ENCODE measurements around the gene BLOC1S1. TPM values are rescaled to one million over a fixed set of nuclear protein-coding genes. Genes with fewer than 3 reads are reported as not detected.

Gene BLOC1S1
- total and polyA plus RNA-seq, 2 of the 4 experiments (the other 2 are of a cell fraction) = 128 to 285 TPM

DNA sequence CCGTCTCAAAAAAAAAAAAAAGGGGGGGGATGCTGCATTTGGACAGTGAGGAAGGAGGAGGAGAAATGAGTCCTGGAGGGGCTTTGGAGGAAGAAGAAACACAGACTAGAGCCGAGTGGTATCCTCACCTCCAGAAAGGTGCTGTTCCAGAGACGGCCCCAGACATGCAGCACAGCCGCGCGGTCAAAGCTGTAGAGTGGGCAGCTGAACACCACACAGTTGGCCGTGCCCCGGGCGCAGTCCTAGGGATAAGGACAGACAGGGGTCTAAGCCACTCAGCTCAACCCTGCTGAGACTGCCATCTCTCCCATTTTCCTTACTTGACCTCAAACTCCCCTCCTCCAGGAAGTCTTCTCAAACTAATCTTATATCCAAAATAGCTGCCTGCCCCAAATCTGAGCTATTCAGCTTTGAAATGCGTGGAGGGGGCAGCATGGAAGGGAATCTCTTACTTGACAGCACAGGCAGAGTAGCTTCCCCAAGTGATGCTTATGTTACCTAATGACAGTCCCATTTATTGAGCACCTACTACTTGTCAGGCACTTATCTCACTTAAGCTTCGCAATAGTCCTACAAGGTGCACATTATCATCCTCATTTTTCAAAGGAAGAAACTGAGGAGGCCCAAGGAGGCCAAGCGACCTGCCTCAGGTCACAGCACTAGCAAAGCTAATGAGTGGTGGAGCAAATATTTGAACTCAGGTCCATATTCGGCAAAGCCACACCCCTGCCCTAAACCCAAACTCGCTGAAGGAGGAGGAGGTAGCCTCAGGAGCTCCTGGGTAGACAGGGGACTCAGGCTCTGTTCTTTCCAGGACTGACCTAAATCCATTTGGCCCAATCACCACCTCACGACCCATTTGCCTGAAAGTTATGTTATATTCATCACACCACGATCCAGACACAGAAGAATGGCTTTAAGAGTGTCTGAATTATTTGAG is 26.9 kb upstream of the BLOC1S1 start (continued):
- no peak for TF ChIP-seq SMC3 (IDR thresholded peaks at IDR 0.05; ENCODE audit: low read depth, low read length)

- Histone ChIP-seq H3K4me3 (ENCODE audit: insufficient read depth, low read depth, low read length) (no peak overlapping the region), H3K14ac (replicated peaks; ENCODE audit: low read depth, low read length) (no peak overlapping the region), H2AFZ (replicated peaks; ENCODE audit: low read length, poor library complexity) (no peak overlapping the region), H3K9me1 (ENCODE audit: insufficient read depth, low read length) (no peaks in the 10 kb centered on the region), H3K9me3 (ENCODE audit: control insufficient read depth, insufficient read depth, low read length) (no peaks in the 10 kb centered on the region), H4K91ac (ENCODE audit: insufficient read depth, low read depth, low read length) (no peak overlapping the region), H4K20me1 (ENCODE audit: insufficient read depth, low read length) (no peaks in the 10 kb centered on the region), H2AK9ac (replicated peaks; ENCODE audit: low read depth, low read length, poor library complexity) (no peak overlapping the region), H4K8ac (ENCODE audit: low read depth in 2 of 2, low read length in 2 of 2) (no peak overlapping the region), H3K27me3 (ENCODE audit: control insufficient read depth, insufficient read depth, low read length) (peaks cover 14% of the 10 kb centered on the region), H4K5ac (ENCODE audit: low read depth, low read length) (no peak overlapping the region), H2BK15ac (ENCODE audit: low read depth, low read length) (no peak overlapping the region), H3K9ac (ENCODE audit: low read depth, low read length) (no peak overlapping the region), H3K4me2 (ENCODE audit: low read depth, low read length) (no peak overlapping the region), H3K56ac (ENCODE audit: extremely low read depth, insufficient read depth, low read length) (no peak overlapping the region), H2AK5ac (ENCODE audit: low read depth, low read length) (no peak overlapping the region), H3K23ac (ENCODE audit: low read depth, low read length) (no peak overlapping the region), H3K27ac (ENCODE audit: insufficient read depth, low read length) (no peak overlapping the region), H2BK120ac (ENCODE audit: low read depth, low read length) (no peak overlapping the region), H3K18ac (ENCODE audit: low read depth, low read length) (no peak overlapping the region), H3K4me1 (ENCODE audit: control insufficient read depth, insufficient read depth, low read length) (no peaks in the 10 kb centered on the region), H3K79me1 (ENCODE audit: low read depth in 1 of 2, low read length in 2 of 2) (no peaks in the 10 kb centered on the region), H2BK20ac (ENCODE audit: low read depth, low read length) (no peak overlapping the region), H3K36me3 (ENCODE audit: control insufficient read depth, insufficient read depth, low read length) (no peaks in the 10 kb centered on the region), H3K4ac (ENCODE audit: low read depth, low read length) (no peak overlapping the region), H2BK5ac (ENCODE audit: low read depth, low read length, poor library complexity, severe bottlenecking) (no peak overlapping the region)
- POLR2A ChIA-PET (ENCODE audit: unreplicated experiment) = no interaction called here
- dilution Hi-C loops (cut with HindIII; ENCODE audit: low sequenced_read_pairs, unreplicated experiment) (no loop called here), in situ Hi-C loops (cut with MboI; ENCODE audit: low sequenced_read_pairs) (no loop called here), intact Hi-C loops (cut with micrococcal nuclease) (no loop called here)
- ATAC-seq (ENCODE audit: low read depth) (no peak), DNase-seq (no peak)
- no peak for TF ChIP-seq RCOR1 (IDR thresholded peaks at IDR 0.05; ENCODE audit: insufficient replicate concordance, low read length)
- TF ChIP-seq NFE2L2 (IDR thresholded peaks at IDR 0.05; ENCODE audit: low read depth, low read length) = no peak
- CTCF ChIA-PET = no interaction called here
- WGBS, 2 experiments (ENCODE audit: extremely low coverage in 2 of 2, insufficient read length in 1 of 2) = 94% methylated on average over 3 of the region's 12 CpGs; no CpG with 5 or more reads in 1 of the 2 experiments
- BruUV-seq (replicated peaks) = no TSS peak
These were observed 23.1 kb upstream of the BLOC1S1 start for GRCh38 chr12:55692631-55693322.

All from IMR-90 (cell line).